Muscle layer of colon (tissue), 2 donors: ENCODE measurements around the gene SDC1.

Source experiments
- H3K27ac ChIP-seq: one replicate; pipeline ENCODE4 v1.7.0; 2013; ENCODE audit warnings: low read depth, mild to moderate bottlenecking, low read length, moderate library complexity
- H3K27me3 ChIP-seq, 2 donors: one replicate each; pipeline ENCODE4 v1.7.0; 2013; ENCODE audit warnings: low read length in 2 of 2, mild to moderate bottlenecking in 2 of 2; ENCODE audit not compliant: insufficient read depth in 2 of 2, control insufficient read depth in 1 of 2
- H3K36me3 ChIP-seq: one replicate; pipeline ENCODE4 v1.7.0; 2013; ENCODE audit warnings: mild to moderate bottlenecking, low read length; ENCODE audit not compliant: insufficient read depth
- H3K4me1 ChIP-seq: one replicate; pipeline ENCODE4 v1.7.0; 2013; ENCODE audit warnings: mild to moderate bottlenecking, low read length; ENCODE audit not compliant: insufficient read depth
- H3K4me3 ChIP-seq, 2 donors: one replicate each; pipeline ENCODE4 v1.7.0; 2013; ENCODE audit warnings: low read length in 2 of 2, low read depth in 1 of 2, mild to moderate bottlenecking in 1 of 2, moderate library complexity in 1 of 2
- H3K9ac ChIP-seq: one replicate; pipeline ENCODE4 v1.7.0; 2013; ENCODE audit warnings: low read length
- H3K9me3 ChIP-seq: one replicate; pipeline ENCODE4 v1.7.0; 2013; ENCODE audit warnings: mild to moderate bottlenecking, low read length
- donor health status: abdominal sarcoma.
- donor health status: Adenocarcinoma of cecum.

SDC1 gene

GRCh38 chr2:20156836-20157192 lies 68.1 kb downstream of the SDC1 start:
- Histone ChIP-seq H3K27me3 (no peaks in the 10 kb centered on the region), H3K36me3 (no peaks in the 10 kb centered on the region), H3K27ac (no peak overlapping the region), H3K9ac (no peak overlapping the region), H3K4me3 (no peak overlapping the region), H3K4me1 (no peaks in the 10 kb centered on the region), H3K9me3 (no peaks in the 10 kb centered on the region)

GRCh38 chr2:20156076-20156759 lies 68.7 kb downstream of the SDC1 start:
- no peaks in the 10 kb centered on the region for H3K27me3 ChIP-seq
- H3K27ac ChIP-seq: no peak overlapping the region
- no peaks in the 10 kb centered on the region for H3K36me3 ChIP-seq
- H3K4me1 ChIP-seq: no peaks in the 10 kb centered on the region
- H3K9ac ChIP-seq: no peak overlapping the region
- no peak overlapping the region for H3K4me3 ChIP-seq
- no peaks in the 10 kb centered on the region for H3K9me3 ChIP-seq

GRCh38 chr2:20153131-20153851 lies 71.6 kb downstream of the SDC1 start:
- no peaks in the 10 kb centered on the region for H3K36me3 ChIP-seq
- H3K4me1 ChIP-seq: no peaks in the 10 kb centered on the region
- no peak overlapping the region for H3K4me3 ChIP-seq
- H3K27me3 ChIP-seq: no peaks in the 10 kb centered on the region
- H3K9ac ChIP-seq: no peak overlapping the region
- H3K9me3 ChIP-seq: no peaks in the 10 kb centered on the region
- no peak overlapping the region for H3K27ac ChIP-seq

GRCh38 chr2:20150806-20151571 lies 73.9 kb downstream of the SDC1 start:
- H3K4me1 ChIP-seq: no peaks in the 10 kb centered on the region
- no peak overlapping the region for H3K27ac ChIP-seq
- H3K4me3 ChIP-seq: no peak overlapping the region
- H3K36me3 ChIP-seq: no peaks in the 10 kb centered on the region
- H3K9me3 ChIP-seq: no peaks in the 10 kb centered on the region
- H3K9ac ChIP-seq: no peak overlapping the region
- H3K27me3 ChIP-seq: no peaks in the 10 kb centered on the region
